B cell (primary cell): ENCODE measurements around the gene SLC9A9. TPM values are rescaled to one million over a fixed set of nuclear protein-coding genes. Genes with fewer than 3 reads are reported as not detected.

Source experiments
- ATAC-seq: fragments of 200-7000 bp; cut with Tn5 transposase; one replicate; pipeline ENCODE4 v1.10.0; 2021; ENCODE audit warnings: low read depth, mild to moderate bottlenecking, moderate number of reproducible peaks, moderate library complexity
- CTCF ChIA-PET: fragments of 350-600 bp; sonication (Branson Sonifier 250); formaldehyde crosslinking; loops from one replicate; lab custom pipeline; 2021; ENCODE audit warnings: antibody characterized with exemption, inconsistent platforms; lab: Charles Lee
- POLR2A ChIA-PET: fragments of 350-600 bp; sonication (Branson Sonifier 250); formaldehyde crosslinking; loops from one replicate; lab custom pipeline; 2021; ENCODE audit warnings: antibody characterized with exemption; lab: Charles Lee
- DNase-seq: peaks from one replicate; pipeline ENCODE4 v3.0.0; 2013
- H2AFZ ChIP-seq: 2 replicates; pipeline ENCODE4 v1.6.1; 2012; ENCODE audit warnings: mild to moderate bottlenecking, low read depth, low read length; ENCODE audit not compliant: insufficient read depth, poor library complexity, severe bottlenecking
- H3K27ac ChIP-seq, 2 donors: 1 replicate in 1 of 2; 2 replicates in 1 of 2; pipeline ENCODE4 v1.5.1; 2012 to 2013; ENCODE audit warnings: low read length in 2 of 2, mild to moderate bottlenecking in 2 of 2, moderate library complexity in 1 of 2
- H3K27me3 ChIP-seq, 4 experiments: fragments of 200-600 bp in 1 of 4; sonication (generic) in 1 of 4; replicated peaks in 1 of 4; 1 replicate in 2 of 4; 2 replicates in 2 of 4; pipeline versions ENCODE4 v1.6.1 to v1.7.0; 2013 to 2016; ENCODE audit warnings: low read length in 3 of 4, mild to moderate bottlenecking in 2 of 4, mixed read lengths in 1 of 4, moderate library complexity in 1 of 4; ENCODE audit not compliant: insufficient read depth in 4 of 4, control insufficient read depth in 3 of 4; ENCODE audit errors: control extremely low read depth in 1 of 4
- H3K36me3 ChIP-seq, 2 experiments: replicated peaks in 1 of 2; 1 replicate in 1 of 2; 2 replicates in 1 of 2; pipeline versions ENCODE4 v1.6.1 to v1.7.1; 2013; ENCODE audit warnings: low read length in 1 of 2; ENCODE audit not compliant: insufficient read depth in 2 of 2, control insufficient read depth in 1 of 2; ENCODE audit errors: control extremely low read depth in 1 of 2, extremely low read depth in 1 of 2
- H3K4me1 ChIP-seq, 2 donors: fragments of 200-600 bp in 1 of 2; sonication (generic) in 1 of 2; 1 replicate in 1 of 2; 2 replicates in 1 of 2; pipeline versions ENCODE4 v1.5.1 to v1.6.1; 2013 to 2017; ENCODE audit warnings: low read length in 2 of 2; ENCODE audit not compliant: control insufficient read depth in 2 of 2, insufficient read depth in 2 of 2
- H3K4me2 ChIP-seq: replicated peaks from 2 replicates; pipeline ENCODE3; 2012; ENCODE audit warnings: mild to moderate bottlenecking, low read depth, low read length; ENCODE audit not compliant: poor library complexity, severe bottlenecking
- H3K4me3 ChIP-seq, 5 experiments: fragments of 200-600 bp in 1 of 5; sonication (generic) in 1 of 5; 1 replicate in 3 of 5; 2 replicates in 2 of 5; pipeline versions ENCODE4 v1.5.1 to v1.7.0; 2011 to 2016; ENCODE audit warnings: low read length in 4 of 5, mild to moderate bottlenecking in 4 of 5, low read depth in 2 of 5, control low read depth in 1 of 5, moderate library complexity in 1 of 5; ENCODE audit not compliant: insufficient read depth in 1 of 5; ENCODE audit errors: control extremely low read depth in 1 of 5, extremely low read depth in 1 of 5
- H3K79me2 ChIP-seq: fragments of 200-600 bp; sonication (generic); one replicate; pipeline ENCODE4 v1.6.0; 2016; ENCODE audit warnings: low read length; ENCODE audit not compliant: control insufficient read depth, insufficient read depth
- H3K9ac ChIP-seq: fragments of 200-600 bp; sonication (generic); 2 replicates; pipeline ENCODE4 v1.6.1; 2017; ENCODE audit warnings: mild to moderate bottlenecking, low read length, moderate library complexity
- H3K9me3 ChIP-seq, 3 donors: one replicate each; pipeline versions ENCODE4 v1.6.1 to v1.7.1; 2013; ENCODE audit warnings: low read length in 2 of 3; ENCODE audit not compliant: control insufficient read depth in 2 of 3, insufficient read depth in 1 of 3; ENCODE audit errors: control extremely low read depth in 1 of 3
- H4K20me1 ChIP-seq: 2 replicates; pipeline ENCODE4 v1.6.0; 2012; ENCODE audit warnings: mild to moderate bottlenecking, low read length; ENCODE audit not compliant: insufficient read depth, control insufficient read depth, poor library complexity, severe bottlenecking
- H3K27ac Mint-ChIP-seq: one replicate; pipeline ENCODE4 v1.8.0; 2021; ENCODE audit warnings: mixed read lengths
- H3K27me3 Mint-ChIP-seq: one replicate; pipeline ENCODE4 v1.8.0; 2021; ENCODE audit warnings: mixed read lengths
- H3K4me1 Mint-ChIP-seq: one replicate; pipeline ENCODE4 v1.8.0; 2021; ENCODE audit warnings: mixed read lengths
- H3K4me3 Mint-ChIP-seq: one replicate; pipeline ENCODE4 v1.8.0; 2021; ENCODE audit warnings: mixed read lengths
- H3K9me3 Mint-ChIP-seq: one replicate; pipeline ENCODE4 v1.8.0; 2022; ENCODE audit warnings: mixed read lengths; ENCODE audit not compliant: insufficient read depth
- EZH2 ChIP-seq: IDR thresholded peaks from 2 replicates; pipeline ENCODE4 v1.6.1; 2012; ENCODE audit warnings: borderline replicate concordance, low read depth, mild to moderate bottlenecking, moderate library complexity, low read length; ENCODE audit not compliant: insufficient read depth, poor library complexity, severe bottlenecking
- WGBS: methylation state at CpG from one replicate; pipeline ENCODE4 v1.1.5; 2013; ENCODE audit warnings: missing lambda C conversion rate; ENCODE audit not compliant: insufficient coverage; 5-methylcytosine and 5-hydroxymethylcytosine counted together
- intact Hi-C: fragments of 100-400 bp; cut with micrococcal nuclease; formaldehyde crosslinking; loops from one replicate; pipeline ENCODE4 v1.10.0; 2022
- polyA plus RNA-seq: library from polyadenylated mRNA; depleted of rRNA; stranded (reverse); fragments of >200 nt; gene quantifications from 2 replicates; pipeline ENCODE4 v1.2.3, GENCODE V29; 2012
- total RNA-seq, 2 donors: library from RNA; stranded (reverse); fragments of 120-200 nt in 1 of 2; gene quantifications; 1 replicate in 1 of 2; 2 replicates in 1 of 2; pipeline versions ENCODE4 v1.2.3 to v1.2.4, GENCODE V29; 2013 to 2022
- TF ChIP-seq, protein P1 (sequence below): fragments of 200-600 bp; IDR thresholded peaks from one replicate; pipeline ENCODE4 v1.8.0; 2022; ENCODE audit warnings: antibody characterized with exemption, mild to moderate bottlenecking

Gene SLC9A9
- total and polyA plus RNA-seq, 2 donors (not counting 1 experiment from before 2014, with no cell fraction given), result 7.7 to 17.3 TPM

DNA sequence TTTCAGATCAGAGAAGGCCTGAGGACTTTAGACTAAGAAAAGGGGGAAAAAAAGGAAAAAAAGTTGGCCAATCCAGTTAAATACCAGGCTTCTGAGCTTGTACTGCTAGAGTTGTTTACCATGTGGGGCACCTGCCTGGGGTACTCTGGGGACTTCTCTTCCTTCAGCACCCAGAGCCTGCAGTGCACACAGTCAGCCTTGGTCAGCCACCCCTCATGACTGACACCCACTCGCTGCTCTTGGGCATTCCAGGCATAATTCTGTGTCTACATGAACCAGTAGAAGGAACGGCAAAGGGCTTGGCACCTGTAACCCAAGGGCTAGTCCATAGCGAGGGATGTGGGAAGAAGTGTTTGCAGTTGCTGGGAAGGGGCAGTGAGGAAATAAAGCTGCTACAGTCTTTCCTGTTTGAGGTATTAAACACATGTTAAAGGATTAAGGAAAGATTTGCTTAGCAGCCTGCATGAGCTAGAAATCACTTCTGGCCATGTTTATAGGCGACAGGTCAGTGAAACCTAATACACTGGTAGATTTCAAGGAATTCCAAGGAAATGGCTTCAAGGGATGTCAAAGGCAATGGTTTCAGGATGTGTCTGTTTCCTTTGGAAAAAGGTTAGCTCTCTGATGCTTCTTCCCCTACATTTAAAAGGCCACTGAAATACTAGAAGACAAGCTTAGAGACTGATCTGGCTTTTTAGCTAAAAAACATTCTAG, 496.2 kb downstream of the SLC9A9 start:
- Mint-ChIP-seq H3K4me1 (peaks cover 52% of the 10 kb centered on the region), H3K4me3 (peak overlapping the region; percentile 34), H3K27ac (peak overlapping the region; percentile 5), H3K27me3 (no peaks in the 10 kb centered on the region), H3K9me3 (no peaks in the 10 kb centered on the region)
- CTCF ChIA-PET, result interaction anchor here (1.2 kb wide), 1 partner anchor 11 kb away, joined by 4 read pairs; no protein-coding TSS in a partner anchor
- Histone ChIP-seq H3K27ac (peak overlapping the region in 1 of 2 donors; percentile 33), H3K9ac (no peak overlapping the region), H3K36me3 (no peaks in the 10 kb centered on the region), H3K4me1 (peaks cover 36 to 38% of the 10 kb centered on the region in 2 donors), H4K20me1 (no peaks in the 10 kb centered on the region), H3K4me3 (no peak overlapping the region), H3K4me2 (no peak overlapping the region), H3K79me2 (no peaks in the 10 kb centered on the region), H2AFZ (no peak overlapping the region), H3K9me3 (no peaks in the 10 kb centered on the region), H3K27me3 (no peaks in the 10 kb centered on the region)
- POLR2A ChIA-PET, result no interaction called here
- ATAC-seq, result peak; percentile 36
- peak; percentile 12 for DNase-seq
- intact Hi-C loops, result loop anchor here (5.0 kb wide), 1 partner anchor 230 kb away; no protein-coding TSS in a partner anchor
- 94% methylated on average over 3 of the region's 4 CpGs for WGBS
- TF ChIP-seq, protein P1, sequence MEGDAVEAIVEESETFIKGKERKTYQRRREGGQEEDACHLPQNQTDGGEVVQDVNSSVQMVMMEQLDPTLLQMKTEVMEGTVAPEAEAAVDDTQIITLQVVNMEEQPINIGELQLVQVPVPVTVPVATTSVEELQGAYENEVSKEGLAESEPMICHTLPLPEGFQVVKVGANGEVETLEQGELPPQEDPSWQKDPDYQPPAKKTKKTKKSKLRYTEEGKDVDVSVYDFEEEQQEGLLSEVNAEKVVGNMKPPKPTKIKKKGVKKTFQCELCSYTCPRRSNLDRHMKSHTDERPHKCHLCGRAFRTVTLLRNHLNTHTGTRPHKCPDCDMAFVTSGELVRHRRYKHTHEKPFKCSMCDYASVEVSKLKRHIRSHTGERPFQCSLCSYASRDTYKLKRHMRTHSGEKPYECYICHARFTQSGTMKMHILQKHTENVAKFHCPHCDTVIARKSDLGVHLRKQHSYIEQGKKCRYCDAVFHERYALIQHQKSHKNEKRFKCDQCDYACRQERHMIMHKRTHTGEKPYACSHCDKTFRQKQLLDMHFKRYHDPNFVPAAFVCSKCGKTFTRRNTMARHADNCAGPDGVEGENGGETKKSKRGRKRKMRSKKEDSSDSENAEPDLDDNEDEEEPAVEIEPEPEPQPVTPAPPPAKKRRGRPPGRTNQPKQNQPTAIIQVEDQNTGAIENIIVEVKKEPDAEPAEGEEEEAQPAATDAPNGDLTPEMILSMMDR, result no peak
- TF ChIP-seq EZH2, result no peak

DNA sequence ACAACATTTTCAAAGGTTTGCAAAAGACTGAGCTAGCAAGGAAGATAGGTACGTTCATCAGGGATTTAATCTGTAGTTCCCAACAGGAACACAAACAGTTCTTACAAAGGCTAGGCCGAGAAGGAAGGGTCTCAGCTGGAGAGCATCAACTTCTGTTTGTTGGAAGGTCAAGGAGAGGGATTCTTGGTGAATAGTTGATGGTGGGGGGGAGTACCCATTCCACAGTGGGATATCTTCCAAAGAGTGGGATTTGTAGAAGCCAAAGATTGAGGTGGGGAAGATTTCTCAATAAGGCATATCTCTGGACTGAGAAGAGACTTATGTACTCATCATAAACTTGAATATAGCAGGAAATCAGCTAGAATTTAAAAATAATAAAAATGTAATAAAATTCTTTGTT, 496.9 kb downstream of the SLC9A9 start:
- H3K27me3 Mint-ChIP-seq, result no peaks in the 10 kb centered on the region
- WGBS, result 0% methylated on average over 1 of the region's 2 CpGs
- no peak overlapping the region for H3K4me3 ChIP-seq
- H3K4me2 ChIP-seq, result no peak overlapping the region
- no peaks in the 10 kb centered on the region for H3K36me3 ChIP-seq
- DNase-seq (no peak), ATAC-seq (no peak)
- ChIA-PET POLR2A (no interaction called here), CTCF (interaction anchor here (1.2 kb wide), 1 partner anchor 12 kb away, joined by 4 read pairs; no protein-coding TSS in a partner anchor)
- H3K9me3 ChIP-seq, result no peaks in the 10 kb centered on the region
- peak overlapping the region; percentile 12 for H3K27ac Mint-ChIP-seq
- H3K4me1 ChIP-seq, result peaks cover 36 to 38% of the 10 kb centered on the region in 2 donors
- no peaks in the 10 kb centered on the region for H3K27me3 ChIP-seq
- no peak overlapping the region for H2AFZ ChIP-seq
- H3K79me2 ChIP-seq, result no peaks in the 10 kb centered on the region
- no peaks in the 10 kb centered on the region for H3K9me3 Mint-ChIP-seq
- H3K4me3 Mint-ChIP-seq, result no peak overlapping the region
- no peak overlapping the region for H3K9ac ChIP-seq
- H3K4me1 Mint-ChIP-seq, result peaks cover 54% of the 10 kb centered on the region
- TF ChIP-seq EZH2, result no peak
- TF ChIP-seq, protein P1, result no peak
- no peak overlapping the region for H3K27ac ChIP-seq
- no peaks in the 10 kb centered on the region for H4K20me1 ChIP-seq
- intact Hi-C loops, result loop anchor here (5.0 kb wide), 1 partner anchor 229 kb away; no protein-coding TSS in a partner anchor
